A549 (cell line): ENCODE data around the gene FLII.

ENCODE experiments used
- CEBPB ChIP-seq, 2 experiments: fragments of >200 bp in 1 of 2; sonication (Bioruptor Twin) in 1 of 2; formaldehyde crosslinking in 1 of 2; IDR thresholded peaks; 2 replicates each; pipeline ENCODE4 v1.6.1; 2012 to 2016
- HOXA7 ChIP-seq: fragments of 250-450 bp; sonication (Bioruptor Pico); IDR thresholded peaks from 2 replicates; pipeline ENCODE4 v1.5.0; 2020; ENCODE audit warnings: mild to moderate bottlenecking, moderate library complexity
- POLR2A ChIP-seq: IDR thresholded peaks from 2 replicates; pipeline ENCODE4 v1.6.1; 2012; ENCODE audit warnings: mild to moderate bottlenecking, low read length
- RARB ChIP-seq: fragments of 250-450 bp; sonication (Bioruptor Pico); IDR thresholded peaks from 2 replicates; pipeline ENCODE4 v1.8.0; 2021; ENCODE audit warnings: mild to moderate bottlenecking, moderate library complexity
- ZNF302 ChIP-seq: fragments of 250-450 bp; sonication (Bioruptor Pico); IDR thresholded peaks from 2 replicates; pipeline ENCODE4 v1.9.0; 2021; ENCODE audit warnings: inconsistent platforms, mild to moderate bottlenecking, moderate library complexity
- TF ChIP-seq, protein P1 (sequence below): fragments of >200 bp; sonication (Bioruptor Twin); formaldehyde crosslinking; IDR thresholded peaks from 3 replicates; pipeline ENCODE4 v1.5.1; 2016
- TF ChIP-seq, protein P2 (sequence below): fragments of 200-600 bp; sonication (generic); IDR thresholded peaks from 2 replicates; pipeline ENCODE4 v1.6.1; 2016; ENCODE audit warnings: antibody characterized with exemption, mild to moderate bottlenecking, moderate library complexity
- TF ChIP-seq, protein P3 (sequence below): fragments of >200 bp; sonication (Bioruptor Twin); formaldehyde crosslinking; IDR thresholded peaks from 3 replicates; pipeline ENCODE4 v1.6.1; 2016

DNA sequence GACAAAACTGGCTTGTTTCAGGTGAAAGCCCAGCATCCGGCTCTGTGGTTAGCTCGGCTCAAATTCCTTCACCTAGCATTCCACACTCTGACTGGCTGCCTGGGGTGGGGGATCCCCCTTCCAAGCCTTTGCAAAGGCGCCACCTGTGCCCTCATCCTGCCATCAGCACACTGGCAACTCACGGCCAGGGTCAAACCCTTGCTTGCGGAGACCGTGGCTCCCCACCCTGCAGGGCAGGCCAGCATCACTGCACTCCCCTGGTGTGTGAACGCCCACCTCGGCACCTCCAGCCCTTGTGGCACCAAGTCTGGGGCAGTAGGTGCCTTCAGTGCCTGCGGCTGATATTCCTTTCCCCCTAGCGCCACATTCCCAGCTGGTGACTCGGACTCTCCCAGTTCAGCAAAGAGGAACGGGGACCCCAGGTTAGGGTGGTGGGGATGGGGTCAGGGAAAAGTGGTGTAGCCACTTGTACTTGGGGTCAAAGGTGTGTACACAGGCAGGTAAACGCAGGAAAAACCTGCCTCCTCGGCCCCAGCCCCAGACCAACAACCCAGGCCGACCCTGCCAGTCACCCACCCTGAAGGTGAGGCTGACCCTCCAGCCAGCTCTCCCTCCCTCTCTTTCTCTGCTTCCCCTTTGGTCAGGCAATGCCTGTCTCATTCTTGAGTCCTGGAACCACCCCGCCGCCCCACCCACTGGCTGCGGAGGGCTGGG is 1.1 kb downstream of the FLII start:
- TF ChIP-seq, protein P1, sequence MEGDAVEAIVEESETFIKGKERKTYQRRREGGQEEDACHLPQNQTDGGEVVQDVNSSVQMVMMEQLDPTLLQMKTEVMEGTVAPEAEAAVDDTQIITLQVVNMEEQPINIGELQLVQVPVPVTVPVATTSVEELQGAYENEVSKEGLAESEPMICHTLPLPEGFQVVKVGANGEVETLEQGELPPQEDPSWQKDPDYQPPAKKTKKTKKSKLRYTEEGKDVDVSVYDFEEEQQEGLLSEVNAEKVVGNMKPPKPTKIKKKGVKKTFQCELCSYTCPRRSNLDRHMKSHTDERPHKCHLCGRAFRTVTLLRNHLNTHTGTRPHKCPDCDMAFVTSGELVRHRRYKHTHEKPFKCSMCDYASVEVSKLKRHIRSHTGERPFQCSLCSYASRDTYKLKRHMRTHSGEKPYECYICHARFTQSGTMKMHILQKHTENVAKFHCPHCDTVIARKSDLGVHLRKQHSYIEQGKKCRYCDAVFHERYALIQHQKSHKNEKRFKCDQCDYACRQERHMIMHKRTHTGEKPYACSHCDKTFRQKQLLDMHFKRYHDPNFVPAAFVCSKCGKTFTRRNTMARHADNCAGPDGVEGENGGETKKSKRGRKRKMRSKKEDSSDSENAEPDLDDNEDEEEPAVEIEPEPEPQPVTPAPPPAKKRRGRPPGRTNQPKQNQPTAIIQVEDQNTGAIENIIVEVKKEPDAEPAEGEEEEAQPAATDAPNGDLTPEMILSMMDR: no peak
- TF ChIP-seq CEBPB (IDR thresholded peaks at IDR 0.05) (no peak), POLR2A (no peak), ZNF302 (no peak), RARB (CRISPR knock-in tag) (no peak), HOXA7 (CRISPR knock-in tag) (no peak)
- TF ChIP-seq, protein P2, sequence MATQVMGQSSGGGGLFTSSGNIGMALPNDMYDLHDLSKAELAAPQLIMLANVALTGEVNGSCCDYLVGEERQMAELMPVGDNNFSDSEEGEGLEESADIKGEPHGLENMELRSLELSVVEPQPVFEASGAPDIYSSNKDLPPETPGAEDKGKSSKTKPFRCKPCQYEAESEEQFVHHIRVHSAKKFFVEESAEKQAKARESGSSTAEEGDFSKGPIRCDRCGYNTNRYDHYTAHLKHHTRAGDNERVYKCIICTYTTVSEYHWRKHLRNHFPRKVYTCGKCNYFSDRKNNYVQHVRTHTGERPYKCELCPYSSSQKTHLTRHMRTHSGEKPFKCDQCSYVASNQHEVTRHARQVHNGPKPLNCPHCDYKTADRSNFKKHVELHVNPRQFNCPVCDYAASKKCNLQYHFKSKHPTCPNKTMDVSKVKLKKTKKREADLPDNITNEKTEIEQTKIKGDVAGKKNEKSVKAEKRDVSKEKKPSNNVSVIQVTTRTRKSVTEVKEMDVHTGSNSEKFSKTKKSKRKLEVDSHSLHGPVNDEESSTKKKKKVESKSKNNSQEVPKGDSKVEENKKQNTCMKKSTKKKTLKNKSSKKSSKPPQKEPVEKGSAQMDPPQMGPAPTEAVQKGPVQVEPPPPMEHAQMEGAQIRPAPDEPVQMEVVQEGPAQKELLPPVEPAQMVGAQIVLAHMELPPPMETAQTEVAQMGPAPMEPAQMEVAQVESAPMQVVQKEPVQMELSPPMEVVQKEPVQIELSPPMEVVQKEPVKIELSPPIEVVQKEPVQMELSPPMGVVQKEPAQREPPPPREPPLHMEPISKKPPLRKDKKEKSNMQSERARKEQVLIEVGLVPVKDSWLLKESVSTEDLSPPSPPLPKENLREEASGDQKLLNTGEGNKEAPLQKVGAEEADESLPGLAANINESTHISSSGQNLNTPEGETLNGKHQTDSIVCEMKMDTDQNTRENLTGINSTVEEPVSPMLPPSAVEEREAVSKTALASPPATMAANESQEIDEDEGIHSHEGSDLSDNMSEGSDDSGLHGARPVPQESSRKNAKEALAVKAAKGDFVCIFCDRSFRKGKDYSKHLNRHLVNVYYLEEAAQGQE: no peak
- TF ChIP-seq, protein P3, sequence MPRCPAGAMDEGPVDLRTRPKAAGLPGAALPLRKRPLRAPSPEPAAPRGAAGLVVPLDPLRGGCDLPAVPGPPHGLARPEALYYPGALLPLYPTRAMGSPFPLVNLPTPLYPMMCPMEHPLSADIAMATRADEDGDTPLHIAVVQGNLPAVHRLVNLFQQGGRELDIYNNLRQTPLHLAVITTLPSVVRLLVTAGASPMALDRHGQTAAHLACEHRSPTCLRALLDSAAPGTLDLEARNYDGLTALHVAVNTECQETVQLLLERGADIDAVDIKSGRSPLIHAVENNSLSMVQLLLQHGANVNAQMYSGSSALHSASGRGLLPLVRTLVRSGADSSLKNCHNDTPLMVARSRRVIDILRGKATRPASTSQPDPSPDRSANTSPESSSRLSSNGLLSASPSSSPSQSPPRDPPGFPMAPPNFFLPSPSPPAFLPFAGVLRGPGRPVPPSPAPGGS: no peak
